ENCODE measurements around the gene ST8SIA2.

DNA sequence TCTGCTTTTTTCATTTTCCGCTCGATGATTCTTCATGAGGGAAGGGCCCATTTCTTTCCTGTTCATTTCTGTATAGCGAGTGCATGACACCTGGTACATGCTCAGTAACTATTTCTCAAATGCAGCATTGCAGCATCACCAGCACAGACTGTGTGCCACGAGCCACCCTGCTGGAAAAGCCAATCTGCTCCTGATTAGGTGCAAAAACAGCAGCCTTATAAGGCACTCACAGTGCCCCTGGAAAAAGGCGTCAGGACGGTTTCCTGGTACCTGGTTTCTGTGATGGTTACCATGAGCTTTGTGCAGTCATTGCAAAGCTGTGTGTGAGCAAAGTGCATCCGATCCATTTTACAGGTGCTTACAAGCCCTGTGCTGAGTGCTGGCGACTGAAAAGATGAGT is 15.8 kb downstream of the ST8SIA2 start:
- TF ChIP-seq, protein P1, sequence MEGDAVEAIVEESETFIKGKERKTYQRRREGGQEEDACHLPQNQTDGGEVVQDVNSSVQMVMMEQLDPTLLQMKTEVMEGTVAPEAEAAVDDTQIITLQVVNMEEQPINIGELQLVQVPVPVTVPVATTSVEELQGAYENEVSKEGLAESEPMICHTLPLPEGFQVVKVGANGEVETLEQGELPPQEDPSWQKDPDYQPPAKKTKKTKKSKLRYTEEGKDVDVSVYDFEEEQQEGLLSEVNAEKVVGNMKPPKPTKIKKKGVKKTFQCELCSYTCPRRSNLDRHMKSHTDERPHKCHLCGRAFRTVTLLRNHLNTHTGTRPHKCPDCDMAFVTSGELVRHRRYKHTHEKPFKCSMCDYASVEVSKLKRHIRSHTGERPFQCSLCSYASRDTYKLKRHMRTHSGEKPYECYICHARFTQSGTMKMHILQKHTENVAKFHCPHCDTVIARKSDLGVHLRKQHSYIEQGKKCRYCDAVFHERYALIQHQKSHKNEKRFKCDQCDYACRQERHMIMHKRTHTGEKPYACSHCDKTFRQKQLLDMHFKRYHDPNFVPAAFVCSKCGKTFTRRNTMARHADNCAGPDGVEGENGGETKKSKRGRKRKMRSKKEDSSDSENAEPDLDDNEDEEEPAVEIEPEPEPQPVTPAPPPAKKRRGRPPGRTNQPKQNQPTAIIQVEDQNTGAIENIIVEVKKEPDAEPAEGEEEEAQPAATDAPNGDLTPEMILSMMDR (IDR thresholded peaks at IDR 0.05), result no peak
- no peak for TF ChIP-seq ZFX (IDR thresholded peaks at IDR 0.05; ENCODE audit: borderline replicate concordance)
